Glutamatergic neuron (in vitro differentiated cells): ENCODE measurements around the gene OR5V1. TPM values are rescaled to one million over a fixed set of nuclear protein-coding genes. Genes with fewer than 3 reads are reported as not detected.

ENCODE experiments used
- DNase-seq: peaks from one replicate; pipeline ENCODE4 v3.0.0; 2022
- H3K27ac Mint-ChIP-seq: one replicate; pipeline ENCODE4 v1.8.0; 2020; ENCODE audit warnings: mild to moderate bottlenecking, mixed read lengths, inconsistent platforms; ENCODE audit not compliant: unreplicated experiment
- H3K27me3 Mint-ChIP-seq: one replicate; pipeline ENCODE4 v1.8.0; 2020; ENCODE audit warnings: mild to moderate bottlenecking, moderate library complexity, mixed read lengths, inconsistent platforms; ENCODE audit not compliant: unreplicated experiment
- H3K36me3 Mint-ChIP-seq: one replicate; pipeline ENCODE4 v1.8.0; 2020; ENCODE audit warnings: mild to moderate bottlenecking, mixed read lengths, inconsistent platforms; ENCODE audit not compliant: unreplicated experiment
- H3K4me1 Mint-ChIP-seq: one replicate; pipeline ENCODE4 v1.8.0; 2020; ENCODE audit warnings: mild to moderate bottlenecking, low read depth, mixed read lengths, inconsistent platforms; ENCODE audit not compliant: unreplicated experiment
- H3K4me3 Mint-ChIP-seq: one replicate; pipeline ENCODE4 v1.8.0; 2020; ENCODE audit warnings: mild to moderate bottlenecking, mixed read lengths, inconsistent platforms; ENCODE audit not compliant: unreplicated experiment
- H3K9me3 Mint-ChIP-seq: one replicate; pipeline ENCODE4 v1.8.0; 2020; ENCODE audit warnings: mild to moderate bottlenecking, moderate library complexity, mixed read lengths, inconsistent platforms; ENCODE audit not compliant: unreplicated experiment
- long read RNA-seq: library from polyadenylated mRNA; unstranded; transcript quantifications from one replicate; pipeline ENCODE4 v2.0.0, GENCODE V29; 2020; ENCODE audit not compliant: unreplicated experiment
- total RNA-seq: library from RNA; stranded (reverse); fragmentation: NEBNext Ultra II Directional; extraction: Animal tissue kit (Norgen Biotek cat#: 25700); gene quantifications from one replicate; pipeline ENCODE4 v1.2.1, GENCODE V29; 2021; ENCODE audit not compliant: unreplicated experiment
- TF ChIP-seq, protein P1 (sequence below): fragments of 200-600 bp; sonication (generic); IDR thresholded peaks from one replicate; pipeline ENCODE4 v1.5.0; 2021; ENCODE audit not compliant: partially characterized antibody, unreplicated experiment

The OR5V1 gene
- total RNA-seq, result not detected
- long read RNA-seq, result 0 reads

DNA sequence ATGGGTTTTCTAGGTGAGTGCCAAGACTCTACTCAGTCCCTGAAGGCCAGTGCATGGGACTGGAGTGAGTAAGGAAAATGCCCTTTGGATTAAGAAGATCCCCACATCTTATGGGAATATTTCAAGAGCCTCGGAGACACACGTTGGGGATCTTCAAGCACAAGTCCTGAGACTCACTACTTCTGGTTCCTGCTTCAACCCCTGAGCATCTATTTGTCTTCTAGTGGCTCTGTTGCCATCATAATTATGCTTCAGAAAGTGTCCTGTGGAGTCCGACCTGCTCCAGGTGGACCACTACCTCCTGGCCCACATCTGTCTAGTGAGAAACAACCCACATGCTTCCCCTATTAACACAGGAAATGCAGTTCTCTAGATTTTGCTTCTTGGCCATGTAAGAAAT, at the start of gene OR5V1:
OR5V1 (minus strand) TSS at position 101 of the 400 bp plus-strand sequence. CDS start 12,670 bp downstream, outside the sequence.
- Mint-ChIP-seq H3K4me1 (no peaks in the 10 kb centered on the region), H3K4me3 (no peak within 1 kb of the TSS), H3K27ac (no peak within 1 kb of the TSS), H3K27me3 (no peaks in the 10 kb centered on the region), H3K36me3 (no peaks in the 10 kb centered on the region), H3K9me3 (no peaks in the 10 kb centered on the region)
- TF ChIP-seq, protein P1, sequence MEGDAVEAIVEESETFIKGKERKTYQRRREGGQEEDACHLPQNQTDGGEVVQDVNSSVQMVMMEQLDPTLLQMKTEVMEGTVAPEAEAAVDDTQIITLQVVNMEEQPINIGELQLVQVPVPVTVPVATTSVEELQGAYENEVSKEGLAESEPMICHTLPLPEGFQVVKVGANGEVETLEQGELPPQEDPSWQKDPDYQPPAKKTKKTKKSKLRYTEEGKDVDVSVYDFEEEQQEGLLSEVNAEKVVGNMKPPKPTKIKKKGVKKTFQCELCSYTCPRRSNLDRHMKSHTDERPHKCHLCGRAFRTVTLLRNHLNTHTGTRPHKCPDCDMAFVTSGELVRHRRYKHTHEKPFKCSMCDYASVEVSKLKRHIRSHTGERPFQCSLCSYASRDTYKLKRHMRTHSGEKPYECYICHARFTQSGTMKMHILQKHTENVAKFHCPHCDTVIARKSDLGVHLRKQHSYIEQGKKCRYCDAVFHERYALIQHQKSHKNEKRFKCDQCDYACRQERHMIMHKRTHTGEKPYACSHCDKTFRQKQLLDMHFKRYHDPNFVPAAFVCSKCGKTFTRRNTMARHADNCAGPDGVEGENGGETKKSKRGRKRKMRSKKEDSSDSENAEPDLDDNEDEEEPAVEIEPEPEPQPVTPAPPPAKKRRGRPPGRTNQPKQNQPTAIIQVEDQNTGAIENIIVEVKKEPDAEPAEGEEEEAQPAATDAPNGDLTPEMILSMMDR, result no peak
- no peak for DNase-seq

DNA sequence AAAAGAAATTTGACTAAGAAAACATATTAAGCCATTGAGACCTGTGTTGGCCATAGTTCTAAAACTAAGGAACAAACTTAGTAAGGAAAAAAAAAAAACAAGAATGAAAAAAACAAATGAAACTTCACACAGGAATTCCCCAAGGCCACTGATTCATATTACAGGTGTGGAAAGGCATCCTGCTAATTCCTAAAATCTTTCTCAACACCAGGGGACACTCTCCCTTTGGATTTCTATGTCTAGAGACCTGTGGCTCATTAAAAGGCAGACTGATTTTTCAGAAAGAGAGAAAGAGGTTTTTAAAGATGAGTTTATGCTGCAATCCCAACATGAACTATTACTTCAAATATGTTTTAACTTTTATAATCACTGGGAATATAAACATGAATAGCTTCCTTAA, 45.9 kb upstream of the OR5V1 start, which contains the start of gene OR12D1:
OR12D1 (plus strand) TSS at position 341 of the 400 bp plus-strand sequence.
- Mint-ChIP-seq H3K27me3 (peaks cover 2% of the 10 kb centered on the region), H3K36me3 (no peaks in the 10 kb centered on the region), H3K27ac (no peak within 1 kb of the TSS), H3K4me3 (no peak within 1 kb of the TSS), H3K4me1 (no peaks in the 10 kb centered on the region), H3K9me3 (peaks cover 1% of the 10 kb centered on the region)
- no peak for DNase-seq
- TF ChIP-seq, protein P1, result no peak

DNA sequence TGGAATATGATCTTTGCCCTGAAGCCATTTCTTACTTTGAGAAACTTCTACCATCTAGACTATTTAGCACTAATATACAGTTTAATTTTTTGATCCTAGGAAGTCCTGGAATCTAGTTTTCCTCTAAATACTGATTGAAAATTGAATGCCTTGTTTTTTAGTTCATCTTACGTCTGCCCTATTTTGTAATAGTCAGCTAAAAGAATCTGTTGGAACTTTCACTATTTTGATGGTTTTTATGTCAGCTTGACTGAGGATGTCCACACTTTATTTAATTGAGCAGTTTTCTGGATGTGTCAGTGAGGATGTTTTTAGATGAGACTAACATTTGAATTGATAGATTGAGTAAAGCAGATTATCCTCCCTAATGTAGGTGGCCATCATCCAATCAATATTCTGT, 35.1 kb upstream of the OR5V1 start:
- TF ChIP-seq, protein P1, result no peak
- H3K27ac Mint-ChIP-seq, result no peak overlapping the region
- no peak overlapping the region for H3K4me3 Mint-ChIP-seq
- peaks cover 1% of the 10 kb centered on the region for H3K9me3 Mint-ChIP-seq
- peaks cover 2% of the 10 kb centered on the region for H3K27me3 Mint-ChIP-seq
- H3K4me1 Mint-ChIP-seq, result no peaks in the 10 kb centered on the region
- DNase-seq, result no peak
- H3K36me3 Mint-ChIP-seq, result peaks cover 7% of the 10 kb centered on the region

DNA sequence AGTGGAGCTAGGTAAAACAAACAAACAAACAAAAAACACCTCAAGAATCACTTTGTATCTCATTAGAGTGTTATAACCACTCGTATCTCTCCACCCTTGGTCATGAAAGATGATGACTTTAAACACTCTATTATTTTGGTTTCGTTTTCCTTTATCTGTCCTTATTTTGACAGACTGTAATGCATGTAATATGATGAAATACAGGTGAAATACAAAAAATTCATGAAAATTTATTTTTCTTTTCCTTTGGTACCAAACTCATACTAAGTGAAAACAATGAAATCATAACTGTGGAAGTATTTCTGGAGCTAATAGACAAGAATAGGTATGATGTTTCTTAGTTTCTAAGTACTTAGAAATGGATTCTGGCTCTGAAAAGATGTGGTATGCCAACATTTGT, 30.9 kb upstream of the OR5V1 start:
- Mint-ChIP-seq H3K36me3 (no peaks in the 10 kb centered on the region), H3K4me1 (no peaks in the 10 kb centered on the region), H3K9me3 (no peaks in the 10 kb centered on the region), H3K4me3 (no peak overlapping the region), H3K27me3 (no peaks in the 10 kb centered on the region), H3K27ac (no peak overlapping the region)
- DNase-seq, result no peak
- TF ChIP-seq, protein P1, result no peak

DNA sequence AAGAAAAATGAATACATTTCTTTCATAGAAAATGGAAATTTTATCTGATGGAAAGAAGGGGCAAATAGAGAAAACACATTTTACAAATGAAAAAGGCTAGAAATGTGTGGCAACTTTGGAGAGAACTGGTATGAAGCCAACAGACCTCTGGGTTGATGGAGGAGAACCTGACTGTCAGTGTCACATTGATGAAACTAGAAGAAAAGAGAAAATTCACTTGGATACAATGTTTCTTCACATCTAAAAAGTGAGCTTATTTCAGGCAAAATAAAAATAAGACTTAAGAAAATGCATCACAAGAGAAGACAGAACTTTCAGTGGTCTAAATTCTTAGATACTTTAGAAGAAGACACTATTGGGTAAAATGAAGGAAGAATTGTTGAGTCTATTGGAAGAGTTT, 26.7 kb upstream of the OR5V1 start, which contains the start of gene OR12D2:
OR12D2 (plus strand) TSS at position 301 of the 400 bp plus-strand sequence. CDS start 1,069 bp downstream, outside the sequence.
- H3K27me3 Mint-ChIP-seq, result no peaks in the 10 kb centered on the region
- H3K4me1 Mint-ChIP-seq, result peaks cover 3% of the 10 kb centered on the region
- H3K36me3 Mint-ChIP-seq, result no peaks in the 10 kb centered on the region

More for the DNA sequence above, 26.7 kb upstream of the OR5V1 start, which contains the start of gene OR12D2:
- DNase-seq, result no peak
- TF ChIP-seq, protein P1, result no peak
- no peak within 1 kb of the TSS for H3K4me3 Mint-ChIP-seq
- H3K9me3 Mint-ChIP-seq, result no peaks in the 10 kb centered on the region
- no peak within 1 kb of the TSS for H3K27ac Mint-ChIP-seq
